ENCODE data around the gene ZFP36L2.

- TF ChIP-seq CTCF (conservative IDR thresholded peaks at IDR 0.05 in 1 of 2, IDR thresholded peaks at IDR 0.05 in 1 of 2; ENCODE audit: extremely low read depth in 1 of 2, insufficient read depth in 1 of 2, low read depth in 1 of 2, low read length in 2 of 2) (no peak), EZH2 (IDR thresholded peaks at IDR 0.05; ENCODE audit: borderline replicate concordance, low read length) (no peak)
Observed at GRCh38 chr2:43212931-43213330, 13.5 kb downstream of the ZFP36L2 start.
